Loucy (cell line): Measurements from ENCODE around the gene ROBO1.
"Not testable (repeated sequence)": the region's sequence is repeated elsewhere in the genome, so short reads cannot be mapped to it uniquely, and the experiment has no call there.

Source experiments
- CTCF ChIP-seq: fragments of 200-600 bp; sonication (generic); conservative IDR thresholded peaks from 2 replicates; pipeline ENCODE4 v1.5.1; 2014; ENCODE audit warnings: mild to moderate bottlenecking, antibody characterized with exemption, low read length
- EZH2phosphoT487 ChIP-seq: fragments of 200-600 bp; IDR thresholded peaks from 2 replicates; pipeline ENCODE4 v1.6.1; 2018; ENCODE audit warnings: antibody characterized with exemption, mild to moderate bottlenecking, moderate library complexity, borderline replicate concordance

GRCh38 chr3:79173259-79173658 is 594.5 kb downstream of the ROBO1 start:
- not testable (repeated sequence) for TF ChIP-seq CTCF, EZH2phosphoT487
